Breast epithelium (tissue), 4 donors: ENCODE data around the gene KCNE1. TPM values are rescaled to one million over a fixed set of nuclear protein-coding genes. Genes with fewer than 3 reads are reported as not detected.

ENCODE experiments used
- DNase-seq, 2 donors: peaks; one replicate each; pipeline ENCODE4 v3.0.0-alpha.2; 2019; ENCODE audit warnings: low spot score in 2 of 2
- H3K27ac ChIP-seq, 2 donors: fragments of 200-600 bp; sonication (generic) in 1 of 2; one replicate each; pipeline ENCODE4 v1.5.1; 2016 to 2019; ENCODE audit warnings: mild to moderate bottlenecking in 1 of 2
- H3K27me3 ChIP-seq, 2 donors: fragments of 200-600 bp; sonication (generic) in 1 of 2; one replicate each; pipeline versions ENCODE4 v1.5.1 to v1.6.0; 2017 to 2019; ENCODE audit warnings: control low read depth in 1 of 2, mild to moderate bottlenecking in 1 of 2
- H3K36me3 ChIP-seq: fragments of 200-600 bp; one replicate; pipeline ENCODE4 v1.5.1; 2019
- H3K4me1 ChIP-seq, 2 donors: fragments of 200-600 bp; sonication (generic); one replicate each; pipeline ENCODE4 v1.5.1; 2016 to 2019; ENCODE audit warnings: control low read depth in 1 of 2
- H3K4me3 ChIP-seq, 3 donors: fragments of 200-600 bp; sonication (generic); 1 replicate in 2 of 3; 2 replicates in 1 of 3; pipeline ENCODE4 v1.5.1; 2016 to 2019; ENCODE audit warnings: mild to moderate bottlenecking in 3 of 3, moderate library complexity in 2 of 3
- H3K9me3 ChIP-seq, 2 donors: fragments of 200-600 bp; sonication (generic) in 1 of 2; one replicate each; pipeline ENCODE4 v1.5.1; 2016 to 2019; ENCODE audit warnings: control low read depth in 1 of 2
- CTCF ChIP-seq, 3 donors: fragments of 450-650 bp; IDR thresholded peaks; one replicate each; pipeline ENCODE4 v1.5.1; 2016 to 2017; ENCODE audit warnings: antibody characterized with exemption in 3 of 3, mild to moderate bottlenecking in 3 of 3, moderate library complexity in 3 of 3
- POLR2A ChIP-seq: fragments of 450-650 bp; IDR thresholded peaks from one replicate; pipeline ENCODE4 v1.6.1; 2016; ENCODE audit warnings: antibody characterized with exemption, mild to moderate bottlenecking, moderate library complexity
- POLR2AphosphoS5 ChIP-seq, 3 donors: sonication (generic); formaldehyde crosslinking; IDR thresholded peaks; one replicate each; pipeline ENCODE4 v1.6.1; 2017; ENCODE audit warnings: antibody characterized with exemption in 3 of 3
- intact Hi-C: fragments of 100-400 bp; cut with DNase I; formaldehyde crosslinking; loops from one replicate; pipeline ENCODE4 v1.15.1; 2023; ENCODE audit warnings: low total_unique reads
- total RNA-seq, 3 donors: library from RNA; depleted of rRNA; stranded (reverse); fragments of >200 nt; gene quantifications; one replicate each; pipeline ENCODE4 v1.1.0, GENCODE V29; 2016

Gene KCNE1
- total RNA-seq, 3 donors from 2014 or later: 1.6 to 6.7 (median 2.2) TPM

- H3K9me3 ChIP-seq: no peaks in the 10 kb centered on the region
- DNase-seq: no peak
- H3K27me3 ChIP-seq: no peaks in the 10 kb centered on the region
- intact Hi-C loops: no loop called here
- no peak overlapping the region for H3K27ac ChIP-seq
- no peaks in the 10 kb centered on the region for H3K4me1 ChIP-seq
- no peak overlapping the region for H3K4me3 ChIP-seq
- H3K36me3 ChIP-seq: no peaks in the 10 kb centered on the region
- TF ChIP-seq POLR2AphosphoS5 (IDR thresholded peaks at IDR 0.05) (no peak), CTCF (IDR thresholded peaks at IDR 0.05) (no peak), POLR2A (no peak)
These were observed 19.4 kb upstream of the KCNE1 start for GRCh38 chr21:34531399-34531798.

- Histone ChIP-seq H3K27me3 (no peaks in the 10 kb centered on the region), H3K27ac (no peak overlapping the region), H3K36me3 (no peaks in the 10 kb centered on the region), H3K9me3 (no peaks in the 10 kb centered on the region), H3K4me3 (no peak overlapping the region), H3K4me1 (peaks cover 0 to 5% of the 10 kb centered on the region in 2 donors)
- no peak for TF ChIP-seq CTCF (IDR thresholded peaks at IDR 0.05)
- no peak for TF ChIP-seq POLR2A
- no peak for TF ChIP-seq POLR2AphosphoS5 (IDR thresholded peaks at IDR 0.05)
- intact Hi-C loops: no loop called here
- DNase-seq: no peak
These were observed 18.3 kb upstream of the KCNE1 start for GRCh38 chr21:34530261-34530660.

GRCh38 chr21:34528131-34528561 is 16.1 kb upstream of the KCNE1 start:
- Histone ChIP-seq H3K27me3 (no peaks in the 10 kb centered on the region), H3K4me3 (no peak overlapping the region), H3K4me1 (peaks cover 0 to 5% of the 10 kb centered on the region in 2 donors), H3K27ac (peak overlapping the region; percentile 87 to 91), H3K36me3 (no peaks in the 10 kb centered on the region), H3K9me3 (no peaks in the 10 kb centered on the region)
- no peak for TF ChIP-seq CTCF (IDR thresholded peaks at IDR 0.05)
- peak in 1 of 3 donors; percentile 73 for TF ChIP-seq POLR2AphosphoS5 (IDR thresholded peaks at IDR 0.05)
- TF ChIP-seq POLR2A: no peak
- DNase-seq: no peak
- intact Hi-C loops: no loop called here

GRCh38 chr21:34526618-34527290 is 14.7 kb upstream of the KCNE1 start:
- TF ChIP-seq POLR2A (peak; percentile 59), CTCF (IDR thresholded peaks at IDR 0.05) (peak in 1 of 3 donors; percentile 7), POLR2AphosphoS5 (IDR thresholded peaks at IDR 0.05) (peak; percentile 81 to 85 (median 82))
- Histone ChIP-seq H3K36me3 (no peaks in the 10 kb centered on the region), H3K27ac (peak overlapping the region; percentile 87 to 91), H3K4me1 (peaks cover 0 to 5% of the 10 kb centered on the region in 2 donors), H3K4me3 (peak overlapping the region; percentile 41 to 63 (median 48)), H3K9me3 (no peaks in the 10 kb centered on the region), H3K27me3 (no peaks in the 10 kb centered on the region)
- intact Hi-C loops: no loop called here
- peak in 1 of 2 donors; percentile 88 for DNase-seq

GRCh38 chr21:34526241-34526617 is 14.2 kb upstream of the KCNE1 start:
- Histone ChIP-seq H3K36me3 (no peaks in the 10 kb centered on the region), H3K27ac (peak overlapping the region; percentile 87 to 91), H3K27me3 (no peaks in the 10 kb centered on the region), H3K4me1 (peaks cover 0 to 5% of the 10 kb centered on the region in 2 donors), H3K4me3 (peak overlapping the region; percentile 41 to 63 (median 48)), H3K9me3 (no peaks in the 10 kb centered on the region)
- intact Hi-C loops: no loop called here
- no peak for DNase-seq
- TF ChIP-seq POLR2A: no peak
- TF ChIP-seq POLR2AphosphoS5 (IDR thresholded peaks at IDR 0.05): no peak
- TF ChIP-seq CTCF (IDR thresholded peaks at IDR 0.05): no peak
